Measurements from ENCODE around the gene ICA1.

DNA sequence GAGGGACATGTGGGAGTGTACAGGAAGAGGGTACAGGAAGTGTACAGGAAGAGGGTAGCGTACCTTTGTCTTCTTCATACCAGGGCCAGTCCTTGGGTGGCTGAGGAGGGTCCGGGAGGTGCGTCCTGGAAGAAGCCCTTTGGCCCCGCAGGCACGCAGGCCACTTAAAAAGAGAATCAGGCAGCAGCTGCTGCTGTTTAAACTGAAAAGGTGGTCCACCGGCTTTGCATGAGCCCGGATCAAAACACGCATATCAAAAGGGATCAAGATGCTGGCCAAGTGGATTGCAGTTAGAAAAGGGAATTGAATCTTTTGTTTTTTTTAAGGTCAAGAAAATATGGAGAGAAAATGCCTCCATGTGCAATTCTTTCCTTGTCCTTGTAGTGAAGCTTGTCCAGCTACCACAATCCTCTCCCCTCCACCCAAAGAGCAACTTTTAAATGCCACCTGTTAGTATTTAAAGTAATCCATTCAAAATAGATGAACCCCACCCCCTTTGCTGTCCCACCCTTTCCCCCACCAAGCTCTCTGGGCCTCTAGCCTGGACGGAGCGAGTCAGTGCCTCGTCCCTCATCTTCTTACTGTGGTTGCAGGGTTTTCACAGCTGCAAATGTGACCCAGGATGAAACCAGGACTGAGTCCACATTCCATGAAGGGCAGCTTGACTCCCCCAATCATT, 150.5 kb downstream of the ICA1 start:
- TF ChIP-seq POLR2AphosphoS5 (IDR thresholded peaks at IDR 0.05; ENCODE audit: low read depth, low read length) (no peak), TAF1 (IDR thresholded peaks at IDR 0.05; ENCODE audit: borderline replicate concordance, low read depth, low read length) (no peak), POLR2A (IDR thresholded peaks at IDR 0.05; ENCODE audit: low read depth, low read length) (no peak)

All from GM12892 (cell line).